22Rv1 (cell line): Measurements from ENCODE around the gene ATP2B2.

Experiments used
- ZFX ChIP-seq: fragments of 450-650 bp; IDR thresholded peaks from 2 replicates; pipeline ENCODE4 v1.6.1; 2017; ENCODE audit warnings: antibody characterized with exemption, borderline replicate concordance
- TF ChIP-seq, protein P1 (sequence below): fragments of 450-650 bp; IDR thresholded peaks from 2 replicates; pipeline ENCODE4 v1.5.1; 2017; ENCODE audit warnings: mild to moderate bottlenecking

DNA sequence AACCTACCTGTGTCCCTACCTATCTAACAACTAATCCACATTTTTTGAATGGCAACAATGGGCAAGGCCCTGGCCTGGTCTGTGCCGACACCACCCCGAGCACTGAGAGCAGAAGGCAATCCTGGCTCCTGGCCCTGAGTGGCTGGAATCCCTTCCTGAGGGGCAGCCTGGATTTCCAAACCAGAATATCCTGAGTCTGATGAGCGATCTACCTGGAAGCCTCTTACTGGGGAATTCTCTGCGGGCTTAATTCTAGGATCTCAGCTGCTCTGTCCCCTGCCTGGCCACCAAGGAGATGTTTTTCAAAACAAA lies 22.1 kb downstream of the ATP2B2 start:
- TF ChIP-seq, protein P1, sequence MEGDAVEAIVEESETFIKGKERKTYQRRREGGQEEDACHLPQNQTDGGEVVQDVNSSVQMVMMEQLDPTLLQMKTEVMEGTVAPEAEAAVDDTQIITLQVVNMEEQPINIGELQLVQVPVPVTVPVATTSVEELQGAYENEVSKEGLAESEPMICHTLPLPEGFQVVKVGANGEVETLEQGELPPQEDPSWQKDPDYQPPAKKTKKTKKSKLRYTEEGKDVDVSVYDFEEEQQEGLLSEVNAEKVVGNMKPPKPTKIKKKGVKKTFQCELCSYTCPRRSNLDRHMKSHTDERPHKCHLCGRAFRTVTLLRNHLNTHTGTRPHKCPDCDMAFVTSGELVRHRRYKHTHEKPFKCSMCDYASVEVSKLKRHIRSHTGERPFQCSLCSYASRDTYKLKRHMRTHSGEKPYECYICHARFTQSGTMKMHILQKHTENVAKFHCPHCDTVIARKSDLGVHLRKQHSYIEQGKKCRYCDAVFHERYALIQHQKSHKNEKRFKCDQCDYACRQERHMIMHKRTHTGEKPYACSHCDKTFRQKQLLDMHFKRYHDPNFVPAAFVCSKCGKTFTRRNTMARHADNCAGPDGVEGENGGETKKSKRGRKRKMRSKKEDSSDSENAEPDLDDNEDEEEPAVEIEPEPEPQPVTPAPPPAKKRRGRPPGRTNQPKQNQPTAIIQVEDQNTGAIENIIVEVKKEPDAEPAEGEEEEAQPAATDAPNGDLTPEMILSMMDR = no peak
- TF ChIP-seq ZFX = no peak
